HG03064 (cell line): Measurements from ENCODE around the gene FADS3.
A peak's percentile ranks its signal among the peaks of the same experiment; 100 is the strongest.

Experiments used
- ATAC-seq: cut with Tn5 transposase; IDR thresholded peaks from one replicate; pipeline ENCODE4 v1.9.1; 2021; ENCODE audit warnings: low read depth; ENCODE audit not compliant: unreplicated experiment

The FADS3 gene

DNA sequence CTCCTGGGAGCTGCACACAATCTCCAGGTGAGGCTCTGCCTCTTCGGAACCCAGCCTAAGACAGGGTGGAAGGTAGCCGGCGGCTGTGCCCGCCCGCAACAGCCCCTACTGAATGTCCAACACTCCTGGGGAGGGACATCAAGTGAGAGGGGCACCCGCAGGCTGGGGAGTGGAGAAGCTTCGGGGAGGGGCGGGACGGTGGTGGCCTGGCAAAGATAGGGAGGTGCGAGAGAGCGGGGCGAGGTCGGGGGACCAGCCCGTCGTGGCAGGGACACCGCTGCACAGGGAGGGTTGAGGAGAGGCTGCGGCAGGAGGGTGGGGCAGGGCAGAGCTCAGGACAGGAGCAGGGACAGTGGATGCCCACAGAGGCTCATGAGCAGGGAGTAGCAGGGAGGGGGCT is 8.9 kb upstream of the FADS3 start:
- no peak for ATAC-seq

DNA sequence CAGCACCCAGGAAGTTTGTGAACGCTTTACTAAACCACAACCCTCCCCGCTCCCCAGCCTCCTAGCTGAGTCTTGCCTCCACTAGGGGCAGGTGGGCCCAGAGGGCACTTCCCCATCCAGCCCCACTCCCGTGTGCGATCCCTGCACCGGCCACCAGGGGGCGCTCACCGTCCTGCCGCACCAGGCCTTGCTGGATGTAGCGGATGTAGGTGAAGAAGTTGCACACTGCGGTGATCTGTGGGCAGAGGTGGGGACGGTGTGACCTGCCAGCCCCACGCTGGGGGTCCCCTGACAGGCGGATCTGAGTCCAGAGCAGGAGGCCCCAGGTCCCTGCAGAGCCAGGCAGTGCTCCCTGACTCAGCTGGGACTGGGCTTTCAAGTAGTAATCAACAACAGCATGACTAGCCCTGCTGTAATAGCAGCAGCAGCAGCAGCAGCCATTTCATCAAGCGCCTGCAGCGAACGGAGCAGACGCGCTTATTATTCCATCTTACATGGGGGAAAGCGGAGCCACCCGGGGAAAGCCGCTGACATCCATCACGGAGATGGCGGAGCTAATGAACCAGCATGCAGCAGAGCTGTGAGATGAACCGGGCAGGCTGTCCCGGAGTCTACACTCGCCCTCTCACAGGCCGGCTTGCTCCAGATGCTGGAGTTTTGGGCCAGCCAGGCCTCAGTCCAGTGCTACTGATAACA is 7.9 kb upstream of the FADS3 start:
- peak; percentile 52 for ATAC-seq

DNA sequence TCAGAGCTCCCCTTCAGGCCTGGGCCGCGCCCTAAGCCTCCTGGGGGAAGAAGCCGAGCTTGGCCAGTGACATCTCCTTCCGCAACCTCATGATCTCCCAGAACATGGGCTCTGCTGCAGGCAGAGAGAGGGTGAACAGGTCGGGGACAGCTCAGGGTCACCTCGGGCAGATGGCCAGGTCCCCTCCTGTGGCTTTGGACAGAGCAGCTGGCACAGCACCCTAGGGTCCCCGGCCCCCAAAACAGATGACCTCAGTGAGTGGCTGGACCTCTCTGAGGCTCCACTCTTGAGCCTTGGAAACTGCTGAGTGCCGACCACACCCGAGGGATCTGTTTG is 6.9 kb upstream of the FADS3 start:
- ATAC-seq = no peak

GRCh38 chr11:61897387-61898246 is 6.3 kb upstream of the FADS3 start:
- ATAC-seq = no peak

DNA sequence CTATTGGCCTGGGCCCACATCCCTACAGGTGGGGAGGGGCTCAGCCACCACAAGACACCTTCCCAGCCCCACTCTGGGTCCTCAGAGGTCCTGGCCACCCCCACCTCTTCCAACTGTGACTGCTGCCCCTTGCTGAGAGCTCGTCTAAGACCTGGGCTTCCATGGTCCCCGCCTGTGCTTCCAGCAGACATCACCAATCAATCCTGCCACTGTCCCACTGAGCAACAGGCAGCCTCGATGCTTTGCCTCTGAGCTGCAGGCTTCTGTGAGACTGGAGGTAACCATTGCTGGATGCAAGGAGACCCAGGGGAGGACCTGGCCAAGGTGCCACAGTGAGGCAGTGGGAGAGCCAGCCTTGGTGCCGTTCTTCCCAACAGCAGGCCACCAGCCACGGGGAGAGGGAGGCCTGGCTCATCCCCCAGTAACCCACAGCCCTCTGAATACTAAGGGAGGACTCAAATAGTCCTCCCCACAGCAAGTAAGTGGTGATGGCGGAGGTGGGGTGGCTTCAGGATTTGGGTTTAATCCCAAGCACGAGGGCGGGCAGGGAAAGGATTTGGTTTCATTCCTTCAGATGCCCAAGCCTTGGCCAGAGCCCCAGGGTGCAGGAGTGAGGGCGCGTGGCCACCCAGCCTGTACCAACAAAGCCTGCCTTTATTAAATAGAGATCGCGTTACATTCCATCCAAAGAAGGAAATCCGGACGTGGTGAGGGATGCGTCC is 5.5 kb upstream of the FADS3 start:
- no peak for ATAC-seq

DNA sequence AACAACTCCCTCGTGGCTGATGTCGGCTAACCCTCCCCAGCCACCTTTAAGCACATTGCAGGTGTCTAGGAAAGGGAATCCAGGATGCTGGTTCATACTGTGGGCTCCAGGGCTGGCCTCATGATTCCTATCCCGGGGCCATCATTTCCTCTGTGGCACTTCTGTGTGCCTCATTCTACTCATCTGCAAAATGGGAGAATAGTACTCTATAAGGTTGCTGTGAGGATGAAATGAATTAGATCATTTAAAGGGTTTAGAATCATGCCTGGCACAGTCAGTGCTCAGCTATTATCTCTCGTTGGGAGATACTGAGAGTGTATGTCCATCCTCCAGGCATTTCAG is 4.3 kb upstream of the FADS3 start:
- no peak for ATAC-seq

GRCh38 chr11:61895046-61895717 is 3.8 kb upstream of the FADS3 start:
- ATAC-seq = no peak

GRCh38 chr11:61893981-61894380 is 2.6 kb upstream of the FADS3 start:
- no peak for ATAC-seq

- ATAC-seq = peak; percentile 12
Measured at GRCh38 chr11:61892085-61892370, 683 bp upstream of the FADS3 start.

DNA sequence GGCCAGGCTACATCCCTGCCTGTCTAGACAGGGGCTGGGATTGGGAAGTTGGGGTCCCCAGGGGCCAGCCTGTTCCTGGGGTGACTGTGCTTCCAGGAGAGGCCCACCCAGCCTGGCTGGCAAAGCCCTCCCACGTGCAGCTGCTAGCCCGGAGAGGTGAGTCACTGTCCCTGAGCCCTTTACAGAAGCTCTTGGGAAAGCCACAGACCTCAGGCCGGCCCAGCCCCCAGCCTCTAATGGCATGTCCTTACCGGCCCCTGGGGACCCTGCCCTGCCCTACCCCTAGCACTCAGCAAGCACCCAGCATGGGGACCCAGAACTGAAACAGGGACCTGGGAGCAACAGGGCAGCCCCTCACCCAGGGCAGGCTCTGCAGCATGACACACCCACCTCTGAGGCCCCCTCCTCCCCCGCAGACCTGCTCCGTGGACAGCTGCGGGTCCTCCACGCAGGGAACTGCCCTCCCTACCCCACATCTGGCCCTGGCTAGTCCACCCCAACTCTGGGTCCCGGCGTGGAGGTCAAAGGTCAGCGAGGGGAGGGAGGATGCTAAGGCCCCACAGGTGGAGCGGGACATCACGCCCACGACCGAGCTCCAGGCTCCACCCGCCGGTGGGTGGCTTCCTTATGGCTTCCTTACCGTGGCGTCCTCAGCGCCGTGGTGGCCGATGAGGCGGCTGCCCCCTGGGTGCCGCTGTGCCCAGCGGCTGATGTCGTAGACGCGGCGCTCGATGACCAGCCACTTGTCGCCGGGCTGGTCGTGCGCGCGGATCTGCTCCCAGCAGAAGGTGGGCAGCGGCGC is 615 bp downstream of the FADS3 start:
- ATAC-seq = peak; percentile 9

DNA sequence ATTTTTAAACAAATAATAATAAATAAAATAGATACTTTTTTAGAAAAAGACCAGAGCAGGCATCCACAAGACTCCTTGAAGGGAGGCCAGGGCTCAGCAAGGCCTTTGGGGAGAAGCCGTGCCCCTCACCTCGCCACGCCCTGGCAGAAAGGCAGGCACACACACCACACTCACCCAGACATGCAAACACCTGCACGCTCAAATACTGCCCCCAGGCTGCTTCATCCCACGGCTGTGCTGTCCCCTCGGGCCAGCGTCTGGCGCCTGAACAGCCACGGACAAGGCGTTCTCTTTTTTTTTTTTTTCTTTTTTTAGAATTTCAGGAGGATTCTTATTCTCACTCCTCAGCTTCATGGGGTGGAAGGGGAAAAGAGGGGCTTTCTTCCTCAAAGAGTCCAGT is 1.5 kb downstream of the FADS3 start:
- ATAC-seq = no peak

GRCh38 chr11:61888590-61888989 is 2.8 kb downstream of the FADS3 start:
- no peak for ATAC-seq

DNA sequence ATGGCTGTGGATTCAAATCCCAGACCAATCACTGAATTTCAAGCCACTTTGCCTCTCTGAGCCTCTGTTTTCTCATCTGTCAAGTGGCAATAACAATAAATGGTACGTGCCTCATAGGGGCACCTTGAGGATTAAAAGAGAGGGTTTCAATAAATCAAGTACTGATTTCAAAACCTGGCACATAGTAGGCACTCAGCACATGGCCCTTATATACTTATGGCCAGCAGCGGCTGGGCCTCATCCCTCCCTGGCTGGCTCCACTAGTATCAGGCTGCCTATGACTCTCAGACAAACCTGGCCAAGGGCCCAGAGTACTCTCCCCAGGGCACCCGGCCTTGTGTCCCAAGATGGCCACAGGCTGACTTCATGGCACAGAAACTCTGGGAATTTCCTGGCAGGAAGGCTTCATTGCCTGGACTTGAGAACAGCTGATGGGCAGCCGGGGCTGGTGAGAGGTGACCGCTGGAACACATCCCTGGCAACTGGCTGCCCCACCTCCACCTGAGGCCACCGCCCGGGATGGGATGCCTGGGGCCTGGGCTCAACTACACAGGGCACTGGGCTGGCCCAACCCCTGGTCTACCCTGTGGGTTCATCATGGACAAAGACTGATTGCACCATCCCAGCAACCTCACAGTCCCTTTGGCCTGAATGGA is 3.4 kb downstream of the FADS3 start:
- ATAC-seq = no peak

GRCh38 chr11:61886643-61887042 is 4.7 kb downstream of the FADS3 start:
- ATAC-seq = no peak

GRCh38 chr11:61885784-61886580 is 5.4 kb downstream of the FADS3 start:
- ATAC-seq = no peak

DNA sequence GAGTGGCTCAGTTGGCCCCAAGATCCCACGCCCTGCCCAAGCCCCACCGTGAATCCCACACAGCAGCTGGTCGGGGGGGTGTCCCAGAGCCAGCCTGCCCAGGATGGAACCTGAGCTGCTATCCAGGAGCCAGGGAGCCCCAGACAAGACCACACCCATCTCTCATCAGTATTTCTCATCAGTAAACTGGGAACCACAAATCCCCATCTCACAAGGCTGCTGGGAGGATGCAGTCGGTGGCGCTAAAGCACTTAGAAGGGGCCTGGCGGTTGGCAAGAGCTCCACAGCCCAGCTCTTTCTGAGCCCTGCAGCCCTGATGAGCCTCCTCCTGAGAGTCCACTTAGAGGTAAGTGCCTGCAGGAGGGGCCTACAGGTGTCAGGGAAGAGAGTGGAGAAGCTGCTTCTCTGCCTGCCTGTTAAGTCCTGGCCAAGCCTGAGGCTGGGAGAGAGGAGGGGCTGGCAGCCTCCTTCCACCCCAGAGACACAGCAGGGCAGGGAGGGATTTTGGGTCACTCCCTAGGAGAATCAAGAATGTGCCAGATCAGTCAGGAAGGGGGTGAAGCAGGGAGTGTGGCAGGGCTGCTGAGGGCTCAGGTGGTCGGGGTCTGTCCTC is 6.1 kb downstream of the FADS3 start:
- ATAC-seq = no peak

DNA sequence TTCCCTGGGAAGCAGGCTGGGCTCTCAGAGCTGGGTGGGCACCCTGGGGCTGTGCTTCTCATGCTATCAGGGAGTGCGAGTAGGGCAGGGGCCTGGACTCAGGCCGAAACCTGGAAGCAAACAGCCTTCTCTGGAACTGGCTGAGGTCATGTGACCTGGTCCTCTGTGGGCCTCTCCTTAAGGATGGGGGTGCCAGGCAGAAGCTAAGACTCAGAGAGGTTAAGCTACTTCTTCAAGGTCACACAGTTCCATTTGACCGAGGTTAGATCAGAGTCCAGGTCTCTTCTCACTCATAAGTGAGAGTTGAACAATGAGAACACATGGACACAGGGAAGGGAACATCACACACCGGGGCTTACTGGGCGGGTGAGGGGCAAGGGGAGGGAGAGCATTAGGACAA is 7.4 kb downstream of the FADS3 start:
- no peak for ATAC-seq

GRCh38 chr11:61883327-61883726 is 8.0 kb downstream of the FADS3 start:
- no peak for ATAC-seq

GRCh38 chr11:61882879-61883278 is 8.5 kb downstream of the FADS3 start:
- ATAC-seq = no peak
